DND-41 (cell line): ENCODE results near the gene PFAS.

Source experiments
- ATAC-seq: fragments of 200-7000 bp; cut with Tn5 transposase; 3 replicates; pipeline ENCODE4 v1.9.1; 2021; ENCODE audit warnings: low read depth; ENCODE audit not compliant: insufficient read depth
- DNase-seq: peaks from one replicate; pipeline ENCODE4 v3.0.0-alpha.2; 2020
- H2AFZ ChIP-seq: 2 replicates; pipeline ENCODE4 v1.6.0; 2012; ENCODE audit warnings: low read depth, low read length
- H3K27ac ChIP-seq: 2 replicates; pipeline ENCODE4 v1.5.1; 2012; ENCODE audit warnings: low read length, inconsistent platforms
- H3K27me3 ChIP-seq: fragments of 200-600 bp; sonication (generic); 2 replicates; pipeline ENCODE4 v1.6.0; 2012; ENCODE audit warnings: low read length, mild to moderate bottlenecking, inconsistent platforms; ENCODE audit not compliant: insufficient read depth, poor library complexity
- H3K36me3 ChIP-seq: 2 replicates; pipeline ENCODE4 v1.5.1; 2012; ENCODE audit warnings: low read length, inconsistent platforms; ENCODE audit not compliant: insufficient read depth
- H3K4me1 ChIP-seq: 2 replicates; pipeline ENCODE4 v1.5.1; 2012; ENCODE audit warnings: mild to moderate bottlenecking, low read length; ENCODE audit not compliant: insufficient read depth
- H3K4me2 ChIP-seq: 2 replicates; pipeline ENCODE4 v1.6.0; 2012; ENCODE audit warnings: mild to moderate bottlenecking, moderate library complexity, low read length, inconsistent platforms; ENCODE audit not compliant: insufficient read depth
- H3K4me3 ChIP-seq, 2 experiments: fragments of 200-600 bp in 1 of 2; shearing (Covaris generic) in 1 of 2; 2 replicates each; pipeline ENCODE4 v1.5.1; 2012 to 2016; ENCODE audit warnings: inconsistent platforms in 2 of 2, low read length in 2 of 2, mild to moderate bottlenecking in 2 of 2, low read depth in 1 of 2, moderate library complexity in 1 of 2
- H3K79me2 ChIP-seq: 2 replicates; pipeline ENCODE4 v1.6.0; 2012; ENCODE audit warnings: low read length, inconsistent platforms; ENCODE audit not compliant: insufficient read depth
- H3K9ac ChIP-seq: 2 replicates; pipeline ENCODE4 v1.6.0; 2012; ENCODE audit warnings: low read depth, mild to moderate bottlenecking, inconsistent platforms, low read length, moderate library complexity
- H3K9me3 ChIP-seq: 2 replicates; pipeline ENCODE4 v1.5.1; 2012; ENCODE audit warnings: low read length, moderate library complexity, mild to moderate bottlenecking, inconsistent platforms; ENCODE audit not compliant: insufficient read depth, severe bottlenecking
- H4K20me1 ChIP-seq: 2 replicates; pipeline ENCODE4 v1.6.0; 2012; ENCODE audit warnings: low read length; ENCODE audit not compliant: insufficient read depth
- CTCF ChIP-seq: IDR thresholded peaks from 2 replicates; pipeline ENCODE4 v1.5.1; 2012; ENCODE audit warnings: borderline replicate concordance, low read length, moderate library complexity, mild to moderate bottlenecking; ENCODE audit not compliant: poor library complexity, severe bottlenecking; ENCODE audit errors: extremely low read depth
- EZH2 ChIP-seq: IDR thresholded peaks from 3 replicates; pipeline ENCODE4 v1.6.1; 2012; ENCODE audit warnings: borderline replicate concordance, low read depth, mild to moderate bottlenecking, moderate library complexity, low read length, inconsistent platforms; ENCODE audit not compliant: severe bottlenecking

PFAS gene

GRCh38 chr17:8310601-8311123 lies 61.6 kb downstream of the PFAS start:
- Histone ChIP-seq H3K27me3 (peaks cover 2% of the 10 kb centered on the region), H3K79me2 (no peaks in the 10 kb centered on the region), H3K27ac (no peak overlapping the region), H3K9me3 (no peaks in the 10 kb centered on the region), H3K4me3 (no peak overlapping the region), H4K20me1 (no peaks in the 10 kb centered on the region; the same call in 1 of the 2 replicates), H3K36me3 (no peaks in the 10 kb centered on the region), H3K4me2 (no peak overlapping the region), H3K9ac (no peak overlapping the region), H3K4me1 (no peaks in the 10 kb centered on the region), H2AFZ (no peak overlapping the region)
- TF ChIP-seq CTCF: no peak
- no peak for TF ChIP-seq EZH2
- no peak for ATAC-seq
- DNase-seq: no peak

- no peaks in the 10 kb centered on the region for H3K36me3 ChIP-seq
- H4K20me1 ChIP-seq: no peaks in the 10 kb centered on the region; the same call in 1 of the 2 replicates
- no peak overlapping the region for H3K27ac ChIP-seq
- H2AFZ ChIP-seq: no peak overlapping the region
- ATAC-seq (no peak), DNase-seq (no peak)
- peaks cover 4% of the 10 kb centered on the region for H3K27me3 ChIP-seq
- H3K4me3 ChIP-seq: no peak overlapping the region
- H3K4me1 ChIP-seq: no peaks in the 10 kb centered on the region
- TF ChIP-seq CTCF (no peak), EZH2 (no peak)
- H3K79me2 ChIP-seq: no peaks in the 10 kb centered on the region
- H3K9ac ChIP-seq: no peak overlapping the region
- H3K4me2 ChIP-seq: no peak overlapping the region
- H3K9me3 ChIP-seq: no peaks in the 10 kb centered on the region
These were observed 62.2 kb downstream of the PFAS start for GRCh38 chr17:8311131-8311790.

GRCh38 chr17:8312251-8312650 lies 63.2 kb downstream of the PFAS start:
- no peak overlapping the region for H3K27ac ChIP-seq
- no peak overlapping the region for H2AFZ ChIP-seq
- no peaks in the 10 kb centered on the region for H3K9me3 ChIP-seq
- no peaks in the 10 kb centered on the region; the same call in 1 of the 2 replicates for H4K20me1 ChIP-seq
- H3K9ac ChIP-seq: no peak overlapping the region
- no peaks in the 10 kb centered on the region for H3K4me1 ChIP-seq
- no peaks in the 10 kb centered on the region for H3K36me3 ChIP-seq
- H3K79me2 ChIP-seq: no peaks in the 10 kb centered on the region
- no peak for ATAC-seq
- H3K4me3 ChIP-seq: no peak overlapping the region
- no peak overlapping the region for H3K4me2 ChIP-seq
- TF ChIP-seq EZH2 (no peak), CTCF (no peak)
- peaks cover 7% of the 10 kb centered on the region for H3K27me3 ChIP-seq
- no peak for DNase-seq
